Measurements from ENCODE around the gene PRKCA. TPM values are rescaled to one million over a fixed set of nuclear protein-coding genes. Genes with fewer than 3 reads are reported as not detected.

Gene PRKCA
- polyA plus RNA-seq, 2 of the 4 experiments (the other 2 are of a cell fraction) = 28.8 to 65.0 TPM

- no peak for TF ChIP-seq CHD4 (IDR thresholded peaks at IDR 0.05; ENCODE audit: borderline replicate concordance)
- TF ChIP-seq, protein P1, sequence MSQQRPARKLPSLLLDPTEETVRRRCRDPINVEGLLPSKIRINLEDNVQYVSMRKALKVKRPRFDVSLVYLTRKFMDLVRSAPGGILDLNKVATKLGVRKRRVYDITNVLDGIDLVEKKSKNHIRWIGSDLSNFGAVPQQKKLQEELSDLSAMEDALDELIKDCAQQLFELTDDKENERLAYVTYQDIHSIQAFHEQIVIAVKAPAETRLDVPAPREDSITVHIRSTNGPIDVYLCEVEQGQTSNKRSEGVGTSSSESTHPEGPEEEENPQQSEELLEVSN (IDR thresholded peaks at IDR 0.05; ENCODE audit: borderline replicate concordance, low read depth) = peak; percentile 84; the same call in 1 of the 2 replicates
- TF ChIP-seq HEYL (CRISPR knock-in tag; IDR thresholded peaks at IDR 0.05) = no peak
- TF ChIP-seq CBX2 (IDR thresholded peaks at IDR 0.05; ENCODE audit: borderline replicate concordance, low read depth) = no peak
- TF ChIP-seq PHF8 (IDR thresholded peaks at IDR 0.05; ENCODE audit: borderline replicate concordance, low read depth) = no peak
- TF ChIP-seq RCOR1 (IDR thresholded peaks at IDR 0.05; ENCODE audit: low read depth, low read length) = no peak
- TF ChIP-seq NR3C1 (IDR thresholded peaks at IDR 0.05) = no peak
- TF ChIP-seq TP53 (CRISPR knock-in tag; IDR thresholded peaks at IDR 0.05) = no peak
- no peak for TF ChIP-seq CHD2 (IDR thresholded peaks at IDR 0.05; ENCODE audit: low read length, partially characterized antibody)
- peak; percentile 97 for TF ChIP-seq SMC3 (IDR thresholded peaks at IDR 0.05)
- no peak for TF ChIP-seq ZC3H11A (IDR thresholded peaks at IDR 0.05)
- TF ChIP-seq FOSB (CRISPR knock-in tag; IDR thresholded peaks at IDR 0.05) = no peak
- no peak for TF ChIP-seq MAZ (IDR thresholded peaks at IDR 0.05; ENCODE audit: borderline replicate concordance, low read depth, low read length)
- no peak for TF ChIP-seq ATOH8 (CRISPR knock-in tag; IDR thresholded peaks at IDR 0.05; ENCODE audit: low read depth)
- TF ChIP-seq EP300 (IDR thresholded peaks at IDR 0.05) = 0 out of 5 replicates have a peak, but pooled peaks have one; percentile 14 to 33
- TF ChIP-seq HES2 (IDR thresholded peaks at IDR 0.05) = no peak
- no peak for TF ChIP-seq HDAC2 (IDR thresholded peaks at IDR 0.05)
- TF ChIP-seq ZSCAN20 (CRISPR knock-in tag; IDR thresholded peaks at IDR 0.05) = no peak
- no peak for TF ChIP-seq KDM1A (IDR thresholded peaks at IDR 0.05; ENCODE audit: low read depth)
- TF ChIP-seq, protein P2, sequence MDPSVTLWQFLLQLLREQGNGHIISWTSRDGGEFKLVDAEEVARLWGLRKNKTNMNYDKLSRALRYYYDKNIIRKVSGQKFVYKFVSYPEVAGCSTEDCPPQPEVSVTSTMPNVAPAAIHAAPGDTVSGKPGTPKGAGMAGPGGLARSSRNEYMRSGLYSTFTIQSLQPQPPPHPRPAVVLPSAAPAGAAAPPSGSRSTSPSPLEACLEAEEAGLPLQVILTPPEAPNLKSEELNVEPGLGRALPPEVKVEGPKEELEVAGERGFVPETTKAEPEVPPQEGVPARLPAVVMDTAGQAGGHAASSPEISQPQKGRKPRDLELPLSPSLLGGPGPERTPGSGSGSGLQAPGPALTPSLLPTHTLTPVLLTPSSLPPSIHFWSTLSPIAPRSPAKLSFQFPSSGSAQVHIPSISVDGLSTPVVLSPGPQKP (IDR thresholded peaks at IDR 0.05; ENCODE audit: low read depth, low read length) = no peak
- TF ChIP-seq RARB (CRISPR knock-in tag; IDR thresholded peaks at IDR 0.05) = no peak
- TF ChIP-seq JUN (IDR thresholded peaks at IDR 0.05) = peak in 1 of 2 experiments; percentile 48; a peak in 2 of 5 replicates
- TF ChIP-seq RNF2 (IDR thresholded peaks at IDR 0.05; ENCODE audit: borderline replicate concordance, low read depth) = no peak
- no peak for TF ChIP-seq PBX3 (IDR thresholded peaks at IDR 0.05)
- TF ChIP-seq EHMT2 (IDR thresholded peaks at IDR 0.05; ENCODE audit: low read depth) = no peak
- no peak for TF ChIP-seq RFX5 (IDR thresholded peaks at IDR 0.05)
- TF ChIP-seq RAD21 (conservative IDR thresholded peaks at IDR 0.05 in 1 of 2, IDR thresholded peaks at IDR 0.05 in 1 of 2) = peak; percentile 96 to 98
- TF ChIP-seq, protein P3, sequence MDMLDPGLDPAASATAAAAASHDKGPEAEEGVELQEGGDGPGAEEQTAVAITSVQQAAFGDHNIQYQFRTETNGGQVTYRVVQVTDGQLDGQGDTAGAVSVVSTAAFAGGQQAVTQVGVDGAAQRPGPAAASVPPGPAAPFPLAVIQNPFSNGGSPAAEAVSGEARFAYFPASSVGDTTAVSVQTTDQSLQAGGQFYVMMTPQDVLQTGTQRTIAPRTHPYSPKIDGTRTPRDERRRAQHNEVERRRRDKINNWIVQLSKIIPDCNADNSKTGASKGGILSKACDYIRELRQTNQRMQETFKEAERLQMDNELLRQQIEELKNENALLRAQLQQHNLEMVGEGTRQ (IDR thresholded peaks at IDR 0.05) = no peak
- no peak for TF ChIP-seq NPAS2 (CRISPR knock-in tag; IDR thresholded peaks at IDR 0.05; ENCODE audit: borderline replicate concordance)
- TF ChIP-seq HMGXB4 (CRISPR knock-in tag; IDR thresholded peaks at IDR 0.05; ENCODE audit: borderline replicate concordance) = no peak
- TF ChIP-seq BHLHE40 (IDR thresholded peaks at IDR 0.05; ENCODE audit: low read depth, low read length) = no peak
- peak; percentile 92 for TF ChIP-seq GATA3 (IDR thresholded peaks at IDR 0.05; ENCODE audit: borderline replicate concordance)
- TF ChIP-seq MAX (IDR thresholded peaks at IDR 0.05) = peak; percentile 97
- TF ChIP-seq NFE2L2 (conservative IDR thresholded peaks at IDR 0.05; ENCODE audit: low read length) = no peak; the same call in 1 of the 2 replicates
- TF ChIP-seq ZFP36 (IDR thresholded peaks at IDR 0.05; ENCODE audit: borderline replicate concordance, partially characterized antibody) = no peak
- no peak for TF ChIP-seq MAFK (IDR thresholded peaks at IDR 0.05; ENCODE audit: partially characterized antibody)
These were observed 265.1 kb downstream of the PRKCA start (continued) for GRCh38 chr17:66567234-66568170.
